Spleen (tissue), 13 donors: Measurements from ENCODE around the gene CCDC107. TPM values are rescaled to one million over a fixed set of nuclear protein-coding genes. Genes with fewer than 3 reads are reported as not detected.

ENCODE experiments used
- DNase-seq: peaks from one replicate; pipeline ENCODE4 v3.0.0-alpha.2; 2020
- H3K27ac ChIP-seq, 8 donors: fragments of 200-600 bp; sonication (generic) in 7 of 8; 1 replicate in 4 of 8; 2 replicates in 4 of 8; pipeline versions ENCODE4 v1.5.0 to v1.8.0; 2016 to 2021; ENCODE audit warnings: inconsistent platforms in 4 of 8, mild to moderate bottlenecking in 4 of 8, moderate library complexity in 1 of 8
- H3K27me3 ChIP-seq, 7 donors: fragments of 200-600 bp; sonication (generic) in 6 of 7; replicated peaks in 1 of 7; 1 replicate in 4 of 7; 2 replicates in 3 of 7; pipeline versions ENCODE4 v1.5.0 to v1.8.0; 2016 to 2021; ENCODE audit warnings: inconsistent platforms in 3 of 7, mild to moderate bottlenecking in 1 of 7
- H3K36me3 ChIP-seq, 6 donors: fragments of 200-600 bp; sonication (generic) in 5 of 6; 1 replicate in 4 of 6; 2 replicates in 2 of 6; pipeline versions ENCODE4 v1.5.0 to v1.8.0; 2016 to 2021; ENCODE audit warnings: inconsistent platforms in 2 of 6
- H3K4me1 ChIP-seq, 6 donors: fragments of 200-600 bp; sonication (generic) in 5 of 6; 1 replicate in 3 of 6; 2 replicates in 3 of 6; pipeline versions ENCODE4 v1.5.0 to v1.8.0; 2016 to 2021; ENCODE audit warnings: inconsistent platforms in 3 of 6
- H3K4me3 ChIP-seq, 8 donors: fragments of 200-600 bp; sonication (generic) in 7 of 8; 1 replicate in 4 of 8; 2 replicates in 4 of 8; pipeline versions ENCODE4 v1.5.0 to v1.8.0; 2016 to 2021; ENCODE audit warnings: inconsistent platforms in 4 of 8, mild to moderate bottlenecking in 4 of 8, moderate library complexity in 2 of 8
- H3K9me3 ChIP-seq, 8 donors: fragments of 200-600 bp; sonication (generic) in 7 of 8; 1 replicate in 4 of 8; 2 replicates in 4 of 8; pipeline versions ENCODE4 v1.5.0 to v1.8.0; 2016 to 2021; ENCODE audit warnings: inconsistent platforms in 4 of 8
- CTCF ChIP-seq, 11 experiments: fragments of 200-600 bp in 7 of 11; fragments of 450-650 bp in 4 of 11; sonication (generic) in 4 of 11; IDR thresholded peaks in 8 of 11; conservative IDR thresholded peaks in 3 of 11; 1 replicate in 7 of 11; 2 replicates in 4 of 11; pipeline versions ENCODE4 v1.4.0 to v1.8.0; 2016 to 2021; ENCODE audit warnings: antibody characterized with exemption in 11 of 11, inconsistent platforms in 4 of 11, mild to moderate bottlenecking in 1 of 11
- POLR2A ChIP-seq, 3 donors: fragments of 450-650 bp; IDR thresholded peaks; one replicate each; pipeline ENCODE4 v1.5.1; 2017; ENCODE audit warnings: antibody characterized with exemption in 3 of 3, mild to moderate bottlenecking in 1 of 3
- POLR2AphosphoS5 ChIP-seq, 3 donors: sonication (generic); formaldehyde crosslinking; IDR thresholded peaks; one replicate each; pipeline ENCODE4 v1.5.1; 2017; ENCODE audit warnings: antibody characterized with exemption in 3 of 3
- whole genome bisulfite sequencing, 5 donors: extraction: QIAGEN DNeasy Blood & Tissue Kit in 3 of 5; methylation state at CpG; one replicate each; pipeline versions ENCODE4 v1.1.5 to v1.1.7; 2013 to 2018; 5-methylcytosine and 5-hydroxymethylcytosine counted together
- intact Hi-C: fragments of 100-400 bp; cut with DNase I; formaldehyde crosslinking; loops from one replicate; pipeline ENCODE4 v1.15.0; 2023; ENCODE audit warnings: low total_unique reads
- long read RNA-seq, 2 donors: transcript quantifications; one replicate each; lab custom pipeline, GENCODE V29; 2026
- polyA plus RNA-seq, 3 donors: library from polyadenylated mRNA; stranded (reverse); fragments of 200-250 nt; gene quantifications; one replicate each; pipeline ENCODE4 v1.2.1, GENCODE V29; 2013
- total RNA-seq, 7 donors: library from RNA; depleted of rRNA in 3 of 7; stranded (reverse); fragments of >200 nt in 3 of 7; fragmentation: NEBNext Ultra II Directional in 4 of 7; extraction: Animal tissue kit (Norgen Biotek cat#: 25700) in 4 of 7; gene quantifications; one replicate each; pipeline versions ENCODE4 v1.1.0 to v1.2.1, GENCODE V29; 2016 to 2021
- donor health status: healthy with polysubstance abuse.
- donor health status: DM: no; HTN: no; CAD: no; lungs with moderate emphysema.
- donor health status: DM: no; HTN: no; CAD: no.
- donor health status: Bipolar disorder and iron deficiency.
- donor health status: healthy.
- donor health status: DM: no; HTN: no; CAD: no.
- donor health status: DM: yes; HTN: yes; CAD: no.

Gene CCDC107
- total RNA-seq = 10 to 100 TPM; 14.4 to 24.2 (median 20.8) TPM
- polyA plus RNA-seq = 10 to 100 TPM; 35.3 to 46.9 (median 37.0) TPM
- long read RNA-seq, donor 1, transcript CCDC107-204 (6 exons, 1,173 nt) = minor isoform, 10 of 49 reads
- long read RNA-seq, donor 1, transcript CCDC107-206 (5 exons, 1,242 nt) = major isoform, 12 of 49 reads
- long read RNA-seq, donor 1, partial matches to known transcripts = 18 of 49 reads
- long read RNA-seq, donor 1, other reads (novel, unspliced or antisense) = 5 of 49 reads
- long read RNA-seq, donor 2, transcript CCDC107-206 (5 exons, 1,242 nt) = major isoform, 9 of 21 reads
- long read RNA-seq, donor 2, transcript CCDC107-204 (6 exons, 1,173 nt) = minor isoform, 6 of 21 reads
- long read RNA-seq, donor 2, partial matches to known transcripts = 5 of 21 reads
- long read RNA-seq, donor 2, other reads (novel, unspliced or antisense) = 0 of 21 reads

- WGBS, 5 donors = 0 to 1% (median 1%) methylated on average over 10 to 67 of the region's 67 CpGs
These were observed at the start of gene CCDC107 for GRCh38 chr9:35658137-35658967. Gene CCDC107, plus strand, starts transcription at chr9:35658292. Its CDS starts 88 bp downstream, at chr9:35658380.

GRCh38 chr9:35609001-35609819, 48.9 kb upstream of the CCDC107 start:
- Histone ChIP-seq H3K4me3 (no peak overlapping the region), H3K27ac (peak overlapping the region in 2 of 8 donors; percentile 5 to 45), H3K36me3 (peaks cover 0 to 71% (median 30%) of the 10 kb centered on the region in 6 donors), H3K27me3 (no peaks in the 10 kb centered on the region), H3K9me3 (no peaks in the 10 kb centered on the region), H3K4me1 (peaks cover 19 to 93% (median 27%) of the 10 kb centered on the region in 6 donors)
- no peak for TF ChIP-seq CTCF (IDR thresholded peaks at IDR 0.05 in 8 of 11, conservative IDR thresholded peaks at IDR 0.05 in 3 of 11)
- TF ChIP-seq POLR2AphosphoS5 (IDR thresholded peaks at IDR 0.05) = peak; percentile 20 to 71 (median 46)
- TF ChIP-seq POLR2A (IDR thresholded peaks at IDR 0.05) = no peak
- 89 to 96% (median 91%) methylated on average over 19 to 31 of the region's 31 CpGs for WGBS, 5 donors
- intact Hi-C loops = loop anchor here (10.0 kb wide), 2 partner anchors 56 to 126 kb away; partner anchors contain the start of genes ARHGEF39, CREB3 and TLN1
- peak; percentile 80 for DNase-seq

More at GRCh38 chr9:35658137-35658967, at the start of gene CCDC107:
- H3K9me3 ChIP-seq = no peaks in the 10 kb centered on the region
- peaks cover 0 to 32% (median 13%) of the 10 kb centered on the region in 6 donors for H3K36me3 ChIP-seq
- peak; percentile 34 to 86 (median 78) for TF ChIP-seq POLR2A (IDR thresholded peaks at IDR 0.05)
- peak; percentile 55 to 85 (median 75) for TF ChIP-seq CTCF (IDR thresholded peaks at IDR 0.05 in 8 of 11, conservative IDR thresholded peaks at IDR 0.05 in 3 of 11)
- TF ChIP-seq POLR2AphosphoS5 (IDR thresholded peaks at IDR 0.05) = peak; percentile 84 to 88 (median 85)
- H3K27me3 ChIP-seq = no peaks in the 10 kb centered on the region
- H3K4me1 ChIP-seq = peaks cover 38 to 84% (median 58%) of the 10 kb centered on the region in 6 donors
- intact Hi-C loops = loop anchor here (5.0 kb wide), 1 partner anchor 74 kb away; the partner anchor contains the start of genes CREB3 and TLN1
- peak; percentile 97 for DNase-seq
- peak within 1 kb of the TSS; percentile 78 to 93 (median 87) for H3K4me3 ChIP-seq
- H3K27ac ChIP-seq = peak within 1 kb of the TSS; percentile 91 to 98 (median 97)

GRCh38 chr9:35609820-35610163, 48.3 kb upstream of the CCDC107 start:
- H3K27me3 ChIP-seq = no peaks in the 10 kb centered on the region
- no peaks in the 10 kb centered on the region for H3K9me3 ChIP-seq
- WGBS, 5 donors = 87 to 94% (median 91%) methylated on average over 9 to 13 of the region's 13 CpGs
- H3K27ac ChIP-seq = peak overlapping the region in 2 of 8 donors; percentile 5 to 45
- peaks cover 19 to 93% (median 24%) of the 10 kb centered on the region in 6 donors for H3K4me1 ChIP-seq
- no peak for DNase-seq
- TF ChIP-seq POLR2A (IDR thresholded peaks at IDR 0.05) (no peak), POLR2AphosphoS5 (IDR thresholded peaks at IDR 0.05) (peak in 1 of 3 donors; percentile 7)
- intact Hi-C loops = loop anchor here (10.0 kb wide), 2 partner anchors 55 to 125 kb away; partner anchors contain the start of genes ARHGEF39, CREB3 and TLN1
- no peak overlapping the region for H3K4me3 ChIP-seq
- peaks cover 0 to 76% (median 30%) of the 10 kb centered on the region in 6 donors for H3K36me3 ChIP-seq
